Measurements from ENCODE around the gene SLC9A5.
A peak's percentile ranks its signal among the peaks of the same experiment; 100 is the strongest.

Gene SLC9A5

GRCh38 chr16:67278773-67279295, 30.1 kb downstream of the SLC9A5 start:
- peaks cover 19% of the 10 kb centered on the region for H3K27me3 ChIP-seq (ENCODE audit: control insufficient read depth, insufficient read depth, low read length)
- no peaks in the 10 kb centered on the region for H3K9me3 ChIP-seq (ENCODE audit: control insufficient read depth, insufficient read depth, low read depth, low read length)
- peak overlapping the region; percentile 84 for H3K4me3 ChIP-seq (ENCODE audit: low read depth, low read length)
- no peak overlapping the region for H3K27ac ChIP-seq (ENCODE audit: low read depth, low read length)
- H3K4me1 ChIP-seq (ENCODE audit: control insufficient read depth, insufficient read depth, low read length): peaks cover 10% of the 10 kb centered on the region; the same call in 1 of the 2 replicates
- H3K36me3 ChIP-seq (ENCODE audit: control insufficient read depth, insufficient read depth, low read length): no peaks in the 10 kb centered on the region
- peak overlapping the region; percentile 66 for H3K9ac ChIP-seq (ENCODE audit: low read length)

GRCh38 chr16:67279296-67280089, 30.7 kb downstream of the SLC9A5 start, which contains the start of gene PLEKHG4:
PLEKHG4 (plus strand) TSS chr16:67279532; CDS start chr16:67280045, 513 bp downstream.
- peak within 1 kb of the TSS; percentile 84 for H3K4me3 ChIP-seq (ENCODE audit: low read depth, low read length)
- H3K4me1 ChIP-seq (ENCODE audit: control insufficient read depth, insufficient read depth, low read length): peaks cover 10% of the 10 kb centered on the region; the same call in 1 of the 2 replicates
- H3K9ac ChIP-seq (ENCODE audit: low read length): peak within 1 kb of the TSS; percentile 66
- H3K27ac ChIP-seq (ENCODE audit: low read depth, low read length): no peak within 1 kb of the TSS
- H3K9me3 ChIP-seq (ENCODE audit: control insufficient read depth, insufficient read depth, low read depth, low read length): no peaks in the 10 kb centered on the region
- H3K27me3 ChIP-seq (ENCODE audit: control insufficient read depth, insufficient read depth, low read length): peaks cover 19% of the 10 kb centered on the region
- no peaks in the 10 kb centered on the region for H3K36me3 ChIP-seq (ENCODE audit: control insufficient read depth, insufficient read depth, low read length)

- Histone ChIP-seq H3K27ac (ENCODE audit: low read depth, low read length) (no peak overlapping the region), H3K4me3 (ENCODE audit: low read depth, low read length) (no peak overlapping the region), H3K4me1 (ENCODE audit: control insufficient read depth, insufficient read depth, low read length) (peaks cover 10% of the 10 kb centered on the region; the same call in 1 of the 2 replicates), H3K27me3 (ENCODE audit: control insufficient read depth, insufficient read depth, low read length) (peaks cover 19% of the 10 kb centered on the region), H3K9ac (ENCODE audit: low read length) (no peak overlapping the region), H3K36me3 (ENCODE audit: control insufficient read depth, insufficient read depth, low read length) (0 out of 2 replicates have a peak, but pooled peaks cover under 1% of the 10 kb centered on the region), H3K9me3 (ENCODE audit: control insufficient read depth, insufficient read depth, low read depth, low read length) (no peaks in the 10 kb centered on the region)
Observed at GRCh38 chr16:67280090-67281015, 31.6 kb downstream of the SLC9A5 start.

DNA sequence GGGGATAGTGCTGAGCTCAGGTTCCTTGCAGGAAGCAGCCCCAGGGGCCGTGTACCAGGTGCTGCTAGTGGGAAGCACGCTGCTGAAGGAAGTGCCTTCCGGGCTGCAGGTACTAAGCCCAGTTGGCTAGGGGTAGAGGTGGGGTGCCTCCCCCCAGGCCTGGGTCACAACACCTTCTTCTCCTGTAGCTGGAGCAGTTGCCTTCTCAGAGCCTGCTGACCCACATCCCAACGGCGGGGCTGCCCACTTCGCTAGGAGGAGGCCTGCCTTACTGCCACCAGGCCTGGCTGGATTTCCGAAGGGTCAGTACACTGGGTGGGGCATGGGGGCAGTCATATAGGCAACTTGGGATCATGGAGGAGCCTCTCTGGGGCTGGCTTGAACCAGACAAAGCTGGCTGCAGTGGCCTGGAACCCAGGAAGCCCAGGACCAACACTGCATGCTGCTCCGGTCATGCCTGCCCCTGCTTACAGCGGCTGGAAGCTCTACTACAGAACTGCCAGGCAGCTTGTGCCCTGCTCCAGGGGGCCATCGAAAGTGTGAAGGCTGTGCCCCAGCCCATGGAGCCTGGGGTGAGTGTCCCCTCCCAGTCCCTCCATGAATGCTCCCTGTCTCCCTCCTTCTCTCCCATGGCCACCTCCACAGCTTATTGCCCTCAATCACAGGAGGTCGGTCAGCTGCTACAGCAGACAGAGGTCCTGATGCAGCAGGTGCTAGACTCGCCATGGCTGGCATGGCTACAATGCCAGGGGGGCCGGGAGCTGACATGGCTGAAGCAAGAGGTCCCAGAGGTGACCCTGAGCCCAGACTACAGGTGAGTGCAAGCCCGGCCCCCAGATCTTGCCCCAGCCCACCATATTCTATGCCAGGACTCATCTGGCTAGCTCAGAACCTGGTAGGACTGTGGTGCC, 33.0 kb downstream of the SLC9A5 start:
- no peak overlapping the region for H3K27ac ChIP-seq (ENCODE audit: low read depth, low read length)
- H3K36me3 ChIP-seq (ENCODE audit: control insufficient read depth, insufficient read depth, low read length): 0 out of 2 replicates have a peak, but pooled peaks cover 2% of the 10 kb centered on the region
- no peak overlapping the region for H3K4me3 ChIP-seq (ENCODE audit: low read depth, low read length)
- H3K9ac ChIP-seq (ENCODE audit: low read length): no peak overlapping the region
- peaks cover 10% of the 10 kb centered on the region; the same call in 1 of the 2 replicates for H3K4me1 ChIP-seq (ENCODE audit: control insufficient read depth, insufficient read depth, low read length)
- H3K27me3 ChIP-seq (ENCODE audit: control insufficient read depth, insufficient read depth, low read length): peaks cover 19% of the 10 kb centered on the region
- no peaks in the 10 kb centered on the region for H3K9me3 ChIP-seq (ENCODE audit: control insufficient read depth, insufficient read depth, low read depth, low read length)

- peaks cover 10% of the 10 kb centered on the region; the same call in 1 of the 2 replicates for H3K4me1 ChIP-seq (ENCODE audit: control insufficient read depth, insufficient read depth, low read length)
- H3K9ac ChIP-seq (ENCODE audit: low read length): no peak overlapping the region
- 0 out of 2 replicates have a peak, but pooled peaks cover 5% of the 10 kb centered on the region for H3K36me3 ChIP-seq (ENCODE audit: control insufficient read depth, insufficient read depth, low read length)
- H3K4me3 ChIP-seq (ENCODE audit: low read depth, low read length): no peak overlapping the region
- H3K27me3 ChIP-seq (ENCODE audit: control insufficient read depth, insufficient read depth, low read length): peaks cover 19% of the 10 kb centered on the region
- no peaks in the 10 kb centered on the region for H3K9me3 ChIP-seq (ENCODE audit: control insufficient read depth, insufficient read depth, low read depth, low read length)
- no peak overlapping the region for H3K27ac ChIP-seq (ENCODE audit: low read depth, low read length)
Observed at GRCh38 chr16:67282447-67282805, 33.6 kb downstream of the SLC9A5 start.

DNA sequence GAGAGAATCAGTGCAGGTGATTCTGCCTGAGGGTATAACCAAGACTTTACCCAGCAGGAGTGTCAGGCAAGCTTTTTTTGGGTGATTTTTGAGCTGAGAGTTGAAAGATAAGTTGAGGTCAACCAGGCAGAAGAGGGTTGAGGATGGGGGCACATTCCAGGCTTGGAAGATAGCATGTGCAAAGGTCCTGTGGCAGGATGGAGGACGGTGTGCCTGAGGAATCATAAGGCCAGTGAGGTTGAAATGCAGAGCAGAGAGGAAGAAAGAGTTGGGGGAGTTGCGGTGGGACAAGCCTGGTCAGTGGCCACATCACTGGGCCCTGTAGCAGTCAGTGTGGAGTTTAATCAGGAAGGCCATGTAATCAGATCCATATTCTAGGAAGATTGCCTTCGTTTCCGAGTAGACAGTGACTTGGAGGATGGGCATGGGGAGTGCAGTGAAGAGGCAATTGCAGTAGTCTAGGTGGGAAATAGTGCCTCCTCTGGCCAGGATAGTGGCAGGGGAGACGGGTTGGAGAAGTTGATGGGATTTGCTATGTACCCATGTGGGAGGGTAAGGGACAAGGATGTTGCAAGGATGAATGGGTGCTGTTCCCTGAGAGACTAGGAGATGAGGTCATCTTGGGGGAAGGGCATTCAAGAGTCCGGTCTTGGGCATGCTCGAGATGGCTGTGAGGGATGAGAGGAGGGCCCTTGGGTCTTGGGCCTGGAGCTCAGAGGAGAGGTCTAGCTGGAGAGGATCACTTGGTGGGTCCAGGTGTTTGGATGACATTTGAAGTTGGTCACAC, 34.5 kb downstream of the SLC9A5 start:
- Histone ChIP-seq H3K27me3 (ENCODE audit: control insufficient read depth, insufficient read depth, low read length) (peaks cover 19% of the 10 kb centered on the region), H3K27ac (ENCODE audit: low read depth, low read length) (no peak overlapping the region), H3K4me3 (ENCODE audit: low read depth, low read length) (no peak overlapping the region), H3K9ac (ENCODE audit: low read length) (no peak overlapping the region), H3K9me3 (ENCODE audit: control insufficient read depth, insufficient read depth, low read depth, low read length) (no peaks in the 10 kb centered on the region), H3K36me3 (ENCODE audit: control insufficient read depth, insufficient read depth, low read length) (0 out of 2 replicates have a peak, but pooled peaks cover 5% of the 10 kb centered on the region), H3K4me1 (ENCODE audit: control insufficient read depth, insufficient read depth, low read length) (peaks cover 10% of the 10 kb centered on the region; the same call in 1 of the 2 replicates)

GRCh38 chr16:67283826-67284555, 35.2 kb downstream of the SLC9A5 start:
- Histone ChIP-seq H3K4me1 (ENCODE audit: control insufficient read depth, insufficient read depth, low read length) (peaks cover 4% of the 10 kb centered on the region; the same call in 1 of the 2 replicates), H3K9me3 (ENCODE audit: control insufficient read depth, insufficient read depth, low read depth, low read length) (no peaks in the 10 kb centered on the region), H3K9ac (ENCODE audit: low read length) (no peak overlapping the region), H3K4me3 (ENCODE audit: low read depth, low read length) (no peak overlapping the region), H3K27me3 (ENCODE audit: control insufficient read depth, insufficient read depth, low read length) (peaks cover 12% of the 10 kb centered on the region), H3K36me3 (ENCODE audit: control insufficient read depth, insufficient read depth, low read length) (0 out of 2 replicates have a peak, but pooled peaks cover 5% of the 10 kb centered on the region), H3K27ac (ENCODE audit: low read depth, low read length) (no peak overlapping the region)

DNA sequence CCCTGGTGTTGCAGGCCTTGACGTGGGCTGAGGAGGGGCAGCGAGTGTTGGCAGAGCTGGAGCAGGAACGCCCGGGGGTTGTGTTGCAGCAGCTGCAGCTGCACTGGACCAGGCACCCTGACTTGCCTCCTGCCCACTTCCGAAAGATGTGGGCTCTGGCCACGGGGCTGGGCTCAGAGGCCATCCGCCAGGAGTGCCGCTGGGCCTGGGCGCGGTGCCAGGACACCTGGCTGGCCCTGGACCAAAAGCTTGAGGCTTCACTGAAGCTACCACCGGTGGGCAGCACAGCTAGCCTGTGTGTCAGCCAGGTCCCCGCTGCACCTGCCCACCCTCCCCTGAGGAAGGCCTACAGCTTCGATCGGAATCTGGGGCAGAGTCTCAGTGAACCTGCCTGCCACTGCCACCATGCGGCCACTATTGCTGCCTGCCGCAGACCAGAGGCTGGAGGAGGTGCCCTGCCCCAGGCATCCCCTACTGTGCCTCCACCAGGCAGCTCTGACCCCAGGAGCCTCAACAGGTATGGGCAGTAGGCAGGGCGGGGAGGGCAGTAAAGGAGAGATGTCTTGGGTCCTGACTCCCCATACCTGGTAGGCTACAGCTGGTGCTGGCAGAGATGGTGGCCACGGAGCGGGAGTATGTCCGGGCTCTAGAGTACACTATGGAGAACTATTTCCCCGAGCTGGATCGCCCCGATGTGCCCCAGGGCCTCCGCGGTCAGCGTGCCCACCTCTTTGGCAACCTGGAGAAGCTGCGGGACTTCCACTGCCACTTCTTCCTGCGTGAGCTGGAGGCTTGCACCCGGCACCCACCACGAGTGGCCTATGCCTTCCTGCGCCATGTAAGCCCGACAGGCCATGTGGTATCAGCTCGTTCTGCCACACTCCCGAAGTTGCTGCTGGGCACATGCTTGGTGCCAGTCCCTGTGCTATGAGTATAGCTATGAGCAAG, 36.2 kb downstream of the SLC9A5 start:
- Histone ChIP-seq H3K27ac (ENCODE audit: low read depth, low read length) (no peak overlapping the region), H3K4me3 (ENCODE audit: low read depth, low read length) (no peak overlapping the region), H3K4me1 (ENCODE audit: control insufficient read depth, insufficient read depth, low read length) (no peaks in the 10 kb centered on the region), H3K9ac (ENCODE audit: low read length) (no peak overlapping the region), H3K36me3 (ENCODE audit: control insufficient read depth, insufficient read depth, low read length) (0 out of 2 replicates have a peak, but pooled peaks cover 5% of the 10 kb centered on the region), H3K9me3 (ENCODE audit: control insufficient read depth, insufficient read depth, low read depth, low read length) (no peaks in the 10 kb centered on the region), H3K27me3 (ENCODE audit: control insufficient read depth, insufficient read depth, low read length) (peaks cover 7% of the 10 kb centered on the region)
